Activated T-helper 2 cell treated with anti-CD3 and anti-CD28 coated beads, Interferon-gamma antibody, Interleukin-2, Interleukin-4, amounts not matched to agents 10 μg/mL and 5 μg/mL and 100 μg/mL, durations not matched to agents 14 hours and 24 hours and 36 hours (primary cell): ENCODE data around the gene ZBTB42. TPM values are rescaled to one million over a fixed set of nuclear protein-coding genes. Genes with fewer than 3 reads are reported as not detected.

Experiments
- DNase-seq: peaks from one replicate; pipeline ENCODE4 v3.0.0; 2021; ENCODE audit warnings: low spot score
- H3K27ac Mint-ChIP-seq: one replicate; pipeline ENCODE4 v1.8.0; 2021; ENCODE audit warnings: mixed read lengths
- H3K27me3 Mint-ChIP-seq: one replicate; pipeline ENCODE4 v1.8.0; 2021; ENCODE audit warnings: low read depth, mixed read lengths
- H3K36me3 Mint-ChIP-seq: one replicate; pipeline ENCODE4 v1.8.0; 2021; ENCODE audit warnings: low read depth, mixed read lengths
- H3K4me1 Mint-ChIP-seq: one replicate; pipeline ENCODE4 v1.8.0; 2021; ENCODE audit warnings: low read depth, mixed read lengths
- H3K4me3 Mint-ChIP-seq: one replicate; pipeline ENCODE4 v1.8.0; 2021; ENCODE audit warnings: low read depth, mild to moderate bottlenecking, moderate library complexity, mixed read lengths
- H3K9me3 Mint-ChIP-seq: one replicate; pipeline ENCODE4 v1.8.0; 2021; ENCODE audit warnings: mixed read lengths
- intact Hi-C: fragments of 100-400 bp; cut with micrococcal nuclease; formaldehyde crosslinking; loops from one replicate; pipeline ENCODE4 v1.15.1; 2023
- total RNA-seq: library from RNA; stranded (reverse); gene quantifications from 2 replicates; pipeline ENCODE4 v1.2.3, GENCODE V29; 2022

The ZBTB42 gene
- total RNA-seq, 1 donor from 2014 or later: 5.4 TPM

- Mint-ChIP-seq H3K9me3 (no peaks in the 10 kb centered on the region), H3K36me3 (peaks cover 31% of the 10 kb centered on the region), H3K4me1 (peaks cover 10% of the 10 kb centered on the region), H3K27ac (no peak overlapping the region), H3K27me3 (no peaks in the 10 kb centered on the region), H3K4me3 (no peak overlapping the region)
- DNase-seq: no peak
- intact Hi-C loops: no loop called here
Observed at GRCh38 chr14:104788873-104789663, 11.8 kb upstream of the ZBTB42 start.

GRCh38 chr14:104789752-104790743 lies 10.9 kb upstream of the ZBTB42 start:
- peaks cover 31% of the 10 kb centered on the region for H3K36me3 Mint-ChIP-seq
- no peak for DNase-seq
- no peaks in the 10 kb centered on the region for H3K27me3 Mint-ChIP-seq
- no peaks in the 10 kb centered on the region for H3K9me3 Mint-ChIP-seq
- peaks cover 14% of the 10 kb centered on the region for H3K4me1 Mint-ChIP-seq
- no peak overlapping the region for H3K27ac Mint-ChIP-seq
- intact Hi-C loops: loop anchor here (10.0 kb wide), 1 partner anchor 695 kb away; the partner anchor contains the start of gene CRIP1
- H3K4me3 Mint-ChIP-seq: no peak overlapping the region

GRCh38 chr14:104791425-104791824 lies 9.5 kb upstream of the ZBTB42 start:
- intact Hi-C loops: loop anchor here (10.0 kb wide), 1 partner anchor 693 kb away; the partner anchor contains the start of gene CRIP1
- Mint-ChIP-seq H3K9me3 (no peaks in the 10 kb centered on the region), H3K36me3 (peaks cover 31% of the 10 kb centered on the region), H3K4me1 (peaks cover 19% of the 10 kb centered on the region), H3K27ac (no peak overlapping the region), H3K4me3 (no peak overlapping the region), H3K27me3 (no peaks in the 10 kb centered on the region)
- DNase-seq: no peak

- Mint-ChIP-seq H3K4me1 (peaks cover 21% of the 10 kb centered on the region), H3K9me3 (no peaks in the 10 kb centered on the region), H3K4me3 (no peak overlapping the region), H3K36me3 (peaks cover 31% of the 10 kb centered on the region), H3K27me3 (no peaks in the 10 kb centered on the region), H3K27ac (no peak overlapping the region)
- intact Hi-C loops: loop anchor here (10.0 kb wide), 1 partner anchor 693 kb away; the partner anchor contains the start of gene CRIP1
- no peak for DNase-seq
Observed at GRCh38 chr14:104792101-104792884, 8.6 kb upstream of the ZBTB42 start.

- H3K36me3 Mint-ChIP-seq: peaks cover 31% of the 10 kb centered on the region
- peaks cover 21% of the 10 kb centered on the region for H3K4me1 Mint-ChIP-seq
- intact Hi-C loops: loop anchor here (10.0 kb wide), 1 partner anchor 692 kb away; the partner anchor contains the start of gene CRIP1
- H3K27ac Mint-ChIP-seq: no peak overlapping the region
- no peaks in the 10 kb centered on the region for H3K9me3 Mint-ChIP-seq
- no peak for DNase-seq
- peak overlapping the region; percentile 87 for H3K4me3 Mint-ChIP-seq
- H3K27me3 Mint-ChIP-seq: no peaks in the 10 kb centered on the region
Observed at GRCh38 chr14:104792945-104793702, 7.8 kb upstream of the ZBTB42 start.

- Mint-ChIP-seq H3K9me3 (no peaks in the 10 kb centered on the region), H3K27ac (no peak overlapping the region), H3K4me3 (peak overlapping the region; percentile 87), H3K27me3 (no peaks in the 10 kb centered on the region), H3K36me3 (peaks cover 31% of the 10 kb centered on the region), H3K4me1 (peaks cover 21% of the 10 kb centered on the region)
- intact Hi-C loops: loop anchor here (10.0 kb wide), 1 partner anchor 691 kb away; the partner anchor contains the start of gene CRIP1
- no peak for DNase-seq
Observed at GRCh38 chr14:104793703-104793959, 7.3 kb upstream of the ZBTB42 start.

- DNase-seq: no peak
- H3K27ac Mint-ChIP-seq: peak overlapping the region; percentile 56
- no peaks in the 10 kb centered on the region for H3K27me3 Mint-ChIP-seq
- intact Hi-C loops: loop anchor here (2.0 to 10.0 kb wide), 2 partner anchors 41 to 691 kb away; partner anchors contain the start of genes CRIP1 and SIVA1
- peak overlapping the region; percentile 87 for H3K4me3 Mint-ChIP-seq
- no peaks in the 10 kb centered on the region for H3K9me3 Mint-ChIP-seq
- H3K36me3 Mint-ChIP-seq: peaks cover 31% of the 10 kb centered on the region
- peaks cover 21% of the 10 kb centered on the region for H3K4me1 Mint-ChIP-seq
Observed at GRCh38 chr14:104794099-104794498, 6.8 kb upstream of the ZBTB42 start.

GRCh38 chr14:104794631-104794992 lies 6.3 kb upstream of the ZBTB42 start:
- H3K4me1 Mint-ChIP-seq: peaks cover 24% of the 10 kb centered on the region
- intact Hi-C loops: loop anchor here (2.0 to 10.0 kb wide), 2 partner anchors 42 to 690 kb away; partner anchors contain the start of genes CRIP1 and SIVA1
- DNase-seq: no peak
- H3K4me3 Mint-ChIP-seq: peak overlapping the region; percentile 87
- H3K27me3 Mint-ChIP-seq: no peaks in the 10 kb centered on the region
- H3K9me3 Mint-ChIP-seq: no peaks in the 10 kb centered on the region
- H3K36me3 Mint-ChIP-seq: peaks cover 29% of the 10 kb centered on the region
- H3K27ac Mint-ChIP-seq: peak overlapping the region; percentile 56

GRCh38 chr14:104794993-104795780 lies 5.7 kb upstream of the ZBTB42 start, which contains the start of gene AKT1:
Gene AKT1 (minus strand): TSS chr14:104795748. CDS start chr14:104792643, 3,105 bp downstream.
- peaks cover 25% of the 10 kb centered on the region for H3K4me1 Mint-ChIP-seq
- intact Hi-C loops: loop anchor here (2.0 to 10.0 kb wide), 2 partner anchors 42 to 690 kb away; partner anchors contain the start of genes CRIP1 and SIVA1
- peak within 1 kb of the TSS; percentile 68 for H3K27ac Mint-ChIP-seq
- H3K9me3 Mint-ChIP-seq: no peaks in the 10 kb centered on the region
- H3K4me3 Mint-ChIP-seq: peak within 1 kb of the TSS; percentile 87
- peak; percentile 39 for DNase-seq
- peaks cover 2% of the 10 kb centered on the region for H3K27me3 Mint-ChIP-seq
- peaks cover 24% of the 10 kb centered on the region for H3K36me3 Mint-ChIP-seq

- Mint-ChIP-seq H3K4me1 (peaks cover 25% of the 10 kb centered on the region), H3K27me3 (peaks cover 2% of the 10 kb centered on the region), H3K4me3 (peak overlapping the region; percentile 68), H3K36me3 (peaks cover 21% of the 10 kb centered on the region), H3K27ac (peak overlapping the region; percentile 68), H3K9me3 (no peaks in the 10 kb centered on the region)
- DNase-seq: no peak
- intact Hi-C loops: loop anchor here (2.0 to 10.0 kb wide), 2 partner anchors 43 to 689 kb away; partner anchors contain the start of genes CRIP1 and SIVA1
Observed at GRCh38 chr14:104795781-104796686, 4.9 kb upstream of the ZBTB42 start.
